ENCODE measurements around the gene SMIM11.

SMIM11 gene

DNA sequence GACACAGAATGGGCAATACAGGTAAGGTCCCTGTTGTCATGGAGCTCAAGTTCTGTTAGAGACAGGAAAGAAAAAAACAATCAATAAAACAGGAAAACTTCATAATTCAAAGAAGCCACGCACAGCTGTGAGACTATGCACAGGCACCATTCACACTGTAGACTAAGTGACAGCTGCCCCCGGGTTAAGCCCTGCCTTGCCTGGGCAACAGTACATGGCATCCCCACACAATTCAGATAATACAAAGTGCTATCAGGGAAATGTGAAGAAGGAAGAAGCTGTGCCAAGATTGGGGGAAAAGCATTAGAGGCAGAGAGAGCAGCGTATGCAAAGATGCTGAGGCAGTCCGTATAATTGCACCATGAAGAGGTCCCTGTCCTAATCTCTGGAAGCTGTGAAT is 20.5 kb upstream of the SMIM11 start:
- Histone ChIP-seq H2AFZ (ENCODE audit: low read depth, low read length) (no peak overlapping the region), H3K4me1 (ENCODE audit: low read length) (peaks cover 17% of the 10 kb centered on the region), H3K4me3 (ENCODE audit: low read length) (no peak overlapping the region), H3K27ac (ENCODE audit: low read length) (no peak overlapping the region), H3K9ac (ENCODE audit: low read length) (no peak overlapping the region), H3K79me2 (ENCODE audit: low read length) (no peaks in the 10 kb centered on the region), H4K20me1 (ENCODE audit: insufficient read depth, low read length) (no peaks in the 10 kb centered on the region), H3K27me3 (ENCODE audit: low read depth, low read length) (no peaks in the 10 kb centered on the region), H3K4me2 (ENCODE audit: low read length) (no peak overlapping the region), H3K36me3 (replicated peaks; ENCODE audit: low read depth, low read length) (no peaks in the 10 kb centered on the region), H3K9me3 (ENCODE audit: insufficient read depth, low read length) (no peaks in the 10 kb centered on the region)
- no peak for TF ChIP-seq EZH2phosphoT487 (IDR thresholded peaks at IDR 0.05; ENCODE audit: low read depth)
- TF ChIP-seq, protein P1, sequence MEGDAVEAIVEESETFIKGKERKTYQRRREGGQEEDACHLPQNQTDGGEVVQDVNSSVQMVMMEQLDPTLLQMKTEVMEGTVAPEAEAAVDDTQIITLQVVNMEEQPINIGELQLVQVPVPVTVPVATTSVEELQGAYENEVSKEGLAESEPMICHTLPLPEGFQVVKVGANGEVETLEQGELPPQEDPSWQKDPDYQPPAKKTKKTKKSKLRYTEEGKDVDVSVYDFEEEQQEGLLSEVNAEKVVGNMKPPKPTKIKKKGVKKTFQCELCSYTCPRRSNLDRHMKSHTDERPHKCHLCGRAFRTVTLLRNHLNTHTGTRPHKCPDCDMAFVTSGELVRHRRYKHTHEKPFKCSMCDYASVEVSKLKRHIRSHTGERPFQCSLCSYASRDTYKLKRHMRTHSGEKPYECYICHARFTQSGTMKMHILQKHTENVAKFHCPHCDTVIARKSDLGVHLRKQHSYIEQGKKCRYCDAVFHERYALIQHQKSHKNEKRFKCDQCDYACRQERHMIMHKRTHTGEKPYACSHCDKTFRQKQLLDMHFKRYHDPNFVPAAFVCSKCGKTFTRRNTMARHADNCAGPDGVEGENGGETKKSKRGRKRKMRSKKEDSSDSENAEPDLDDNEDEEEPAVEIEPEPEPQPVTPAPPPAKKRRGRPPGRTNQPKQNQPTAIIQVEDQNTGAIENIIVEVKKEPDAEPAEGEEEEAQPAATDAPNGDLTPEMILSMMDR (IDR thresholded peaks at IDR 0.05; ENCODE audit: low read depth, low read length), result no peak

DNA sequence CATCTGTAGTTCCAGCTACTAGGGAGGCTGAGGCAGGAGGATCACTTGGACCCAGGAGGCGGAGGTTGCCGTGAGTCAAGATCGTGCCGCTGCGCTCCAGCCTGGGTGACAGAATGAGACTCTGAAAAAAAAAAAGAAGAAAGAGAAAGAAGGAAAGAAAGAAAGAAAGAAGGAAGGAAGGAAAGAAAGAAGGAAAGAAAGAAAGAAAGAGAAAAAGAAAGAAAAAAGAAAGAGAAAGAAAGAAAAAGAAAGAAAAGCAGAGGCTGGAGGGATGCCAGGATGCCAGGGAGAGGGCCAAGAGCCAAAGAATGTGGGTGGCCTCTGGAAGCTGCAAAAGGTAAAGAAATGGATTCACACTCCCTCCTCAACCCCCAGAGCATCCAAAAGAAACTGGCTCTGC is 19.7 kb upstream of the SMIM11 start:
- Histone ChIP-seq H3K27me3 (ENCODE audit: low read depth, low read length) (no peaks in the 10 kb centered on the region), H2AFZ (ENCODE audit: low read depth, low read length) (no peak overlapping the region), H3K9me3 (ENCODE audit: insufficient read depth, low read length) (no peaks in the 10 kb centered on the region), H3K27ac (ENCODE audit: low read length) (no peak overlapping the region), H3K9ac (ENCODE audit: low read length) (no peak overlapping the region), H3K4me3 (ENCODE audit: low read length) (no peak overlapping the region), H3K4me1 (ENCODE audit: low read length) (peaks cover 17% of the 10 kb centered on the region), H3K4me2 (ENCODE audit: low read length) (no peak overlapping the region), H3K36me3 (replicated peaks; ENCODE audit: low read depth, low read length) (no peaks in the 10 kb centered on the region), H4K20me1 (ENCODE audit: insufficient read depth, low read length) (no peaks in the 10 kb centered on the region), H3K79me2 (ENCODE audit: low read length) (no peaks in the 10 kb centered on the region)
- TF ChIP-seq EZH2phosphoT487 (IDR thresholded peaks at IDR 0.05; ENCODE audit: low read depth), result no peak
- TF ChIP-seq, protein P1 (IDR thresholded peaks at IDR 0.05; ENCODE audit: low read depth, low read length), result no peak

DNA sequence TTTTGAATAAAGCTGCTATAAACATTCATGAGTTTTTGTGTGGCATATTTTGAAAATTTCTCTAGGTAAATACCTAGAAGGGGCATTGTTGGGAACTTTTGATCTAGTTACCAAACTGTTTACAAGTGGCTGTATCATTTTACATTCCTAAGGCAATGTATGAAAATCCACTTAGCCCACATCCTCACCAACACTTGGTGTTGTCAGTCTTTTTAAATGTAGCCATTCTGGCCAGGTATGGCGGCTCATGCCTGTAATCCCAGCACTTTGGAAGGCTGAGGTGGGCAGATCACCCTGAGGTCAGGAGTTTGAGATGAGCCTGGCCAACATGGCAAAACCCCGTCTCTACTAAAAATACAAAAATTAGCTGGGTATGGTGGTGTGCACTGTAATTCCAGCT is 17.4 kb upstream of the SMIM11 start:
- Histone ChIP-seq H3K27ac (ENCODE audit: low read length) (no peak overlapping the region), H3K4me2 (ENCODE audit: low read length) (no peak overlapping the region), H3K27me3 (ENCODE audit: low read depth, low read length) (no peaks in the 10 kb centered on the region), H2AFZ (ENCODE audit: low read depth, low read length) (no peak overlapping the region), H3K9me3 (ENCODE audit: insufficient read depth, low read length) (no peaks in the 10 kb centered on the region), H4K20me1 (ENCODE audit: insufficient read depth, low read length) (no peaks in the 10 kb centered on the region), H3K79me2 (ENCODE audit: low read length) (no peaks in the 10 kb centered on the region), H3K4me3 (ENCODE audit: low read length) (no peak overlapping the region), H3K36me3 (replicated peaks; ENCODE audit: low read depth, low read length) (no peaks in the 10 kb centered on the region), H3K9ac (ENCODE audit: low read length) (no peak overlapping the region), H3K4me1 (ENCODE audit: low read length) (peaks cover 25% of the 10 kb centered on the region)
- no peak for TF ChIP-seq EZH2phosphoT487 (IDR thresholded peaks at IDR 0.05; ENCODE audit: low read depth)
- TF ChIP-seq, protein P1 (IDR thresholded peaks at IDR 0.05; ENCODE audit: low read depth, low read length), result no peak

DNA sequence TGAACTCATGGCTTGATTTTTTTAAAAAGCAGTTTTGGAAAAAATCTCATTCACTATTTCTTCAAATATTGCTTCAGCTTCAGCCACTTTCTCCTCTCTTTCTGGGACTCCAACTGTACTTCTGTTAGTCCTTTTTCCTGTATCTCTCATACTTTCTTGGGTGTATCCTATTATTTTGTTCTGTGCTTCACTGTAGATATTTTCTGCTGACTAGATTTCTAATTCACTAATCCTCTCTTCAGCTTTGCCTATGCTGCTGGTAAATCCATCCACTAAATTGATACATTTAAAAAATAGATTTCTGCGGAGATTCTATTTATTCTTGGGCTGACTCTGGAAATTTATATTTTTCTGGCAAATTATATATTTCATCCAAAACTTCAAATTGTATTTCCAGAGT is 16.4 kb upstream of the SMIM11 start:
- Histone ChIP-seq H3K27ac (ENCODE audit: low read length) (no peak overlapping the region), H3K36me3 (replicated peaks; ENCODE audit: low read depth, low read length) (no peaks in the 10 kb centered on the region), H3K9me3 (ENCODE audit: insufficient read depth, low read length) (no peaks in the 10 kb centered on the region), H3K79me2 (ENCODE audit: low read length) (no peaks in the 10 kb centered on the region), H3K4me3 (ENCODE audit: low read length) (no peak overlapping the region), H3K27me3 (ENCODE audit: low read depth, low read length) (no peaks in the 10 kb centered on the region), H3K4me1 (ENCODE audit: low read length) (peaks cover 18% of the 10 kb centered on the region), H2AFZ (ENCODE audit: low read depth, low read length) (no peak overlapping the region), H3K9ac (ENCODE audit: low read length) (no peak overlapping the region), H4K20me1 (ENCODE audit: insufficient read depth, low read length) (no peaks in the 10 kb centered on the region), H3K4me2 (ENCODE audit: low read length) (no peak overlapping the region)
- TF ChIP-seq, protein P1 (IDR thresholded peaks at IDR 0.05; ENCODE audit: low read depth, low read length), result no peak
- TF ChIP-seq EZH2phosphoT487 (IDR thresholded peaks at IDR 0.05; ENCODE audit: low read depth), result no peak
